HEK293 (cell line): ENCODE data around the gene WASHC4.

Source experiments
- GFI1B ChIP-seq: fragments of 450-650 bp; formaldehyde crosslinking; IDR thresholded peaks from 2 replicates; pipeline ENCODE4 v1.5.1; 2016; ENCODE audit warnings: missing biosample characterization, missing genetic modification characterization
- IKZF3 ChIP-seq: fragments of 450-650 bp; IDR thresholded peaks from 2 replicates; pipeline ENCODE4 v1.5.0; 2018; ENCODE audit warnings: missing biosample characterization, mild to moderate bottlenecking, missing genetic modification characterization, moderate library complexity
- KLF9 ChIP-seq: fragments of 450-650 bp; formaldehyde crosslinking; IDR thresholded peaks from 2 replicates; pipeline ENCODE4 v1.5.1; 2016; ENCODE audit warnings: missing biosample characterization, missing genetic modification characterization, low read depth
- MZF1 ChIP-seq: fragments of 450-650 bp; formaldehyde crosslinking; IDR thresholded peaks from 2 replicates; pipeline ENCODE4 v1.5.1; 2017; ENCODE audit warnings: missing biosample characterization, missing genetic modification characterization, borderline replicate concordance
- PATZ1 ChIP-seq: fragments of 450-650 bp; formaldehyde crosslinking; IDR thresholded peaks from 2 replicates; pipeline ENCODE4 v1.5.1; 2016; ENCODE audit warnings: missing biosample characterization, missing genetic modification characterization
- SCRT2 ChIP-seq: fragments of 450-650 bp; formaldehyde crosslinking; IDR thresholded peaks from 2 replicates; pipeline ENCODE4 v1.5.1; 2016; ENCODE audit warnings: missing biosample characterization, missing genetic modification characterization
- SP2 ChIP-seq: fragments of 450-650 bp; formaldehyde crosslinking; IDR thresholded peaks from 2 replicates; pipeline ENCODE4 v1.5.1; 2016; ENCODE audit warnings: missing biosample characterization, missing genetic modification characterization
- WT1 ChIP-seq: fragments of 450-650 bp; formaldehyde crosslinking; IDR thresholded peaks from 2 replicates; pipeline ENCODE4 v1.5.1; 2016; ENCODE audit warnings: missing biosample characterization, missing genetic modification characterization
- ZBTB10 ChIP-seq: fragments of 450-650 bp; formaldehyde crosslinking; IDR thresholded peaks from 2 replicates; pipeline ENCODE4 v1.5.1; 2016; ENCODE audit warnings: missing biosample characterization, missing genetic modification characterization
- ZBTB26 ChIP-seq: fragments of 450-650 bp; formaldehyde crosslinking; optimal IDR thresholded peaks from 2 replicates; pipeline ENCODE3; 2016; ENCODE audit warnings: missing biosample characterization, mild to moderate bottlenecking, missing genetic modification characterization
- ZBTB48 ChIP-seq: fragments of 450-650 bp; formaldehyde crosslinking; IDR thresholded peaks from 2 replicates; pipeline ENCODE4 v1.5.1; 2016; ENCODE audit warnings: missing biosample characterization, missing genetic modification characterization
- ZIC2 ChIP-seq: fragments of 450-650 bp; formaldehyde crosslinking; IDR thresholded peaks from 2 replicates; pipeline ENCODE4 v1.5.1; 2016; ENCODE audit warnings: missing biosample characterization, missing genetic modification characterization
- ZNF132 ChIP-seq: fragments of 450-650 bp; formaldehyde crosslinking; IDR thresholded peaks from 2 replicates; pipeline ENCODE4 v1.5.1; 2017; ENCODE audit warnings: missing biosample characterization, missing genetic modification characterization, borderline replicate concordance
- ZNF184 ChIP-seq: fragments of 450-650 bp; IDR thresholded peaks from 2 replicates; pipeline ENCODE4 v1.5.1; 2018; ENCODE audit warnings: missing biosample characterization, mild to moderate bottlenecking, missing genetic modification characterization
- ZNF2 ChIP-seq: fragments of 450-650 bp; formaldehyde crosslinking; IDR thresholded peaks from 2 replicates; pipeline ENCODE4 v1.5.1; 2016; ENCODE audit warnings: missing biosample characterization, missing genetic modification characterization
- ZNF354C ChIP-seq: fragments of 450-650 bp; formaldehyde crosslinking; IDR thresholded peaks from 2 replicates; pipeline ENCODE4 v1.5.1; 2016; ENCODE audit warnings: missing biosample characterization, missing genetic modification characterization, low read depth, borderline replicate concordance
- ZNF394 ChIP-seq: fragments of 450-650 bp; formaldehyde crosslinking; IDR thresholded peaks from 2 replicates; pipeline ENCODE4 v1.5.1; 2016; ENCODE audit warnings: missing biosample characterization, missing genetic modification characterization, mild to moderate bottlenecking, moderate library complexity, borderline replicate concordance
- ZNF514 ChIP-seq: fragments of 450-650 bp; formaldehyde crosslinking; IDR thresholded peaks from 2 replicates; pipeline ENCODE4 v1.5.1; 2016; ENCODE audit warnings: missing biosample characterization, missing genetic modification characterization
- ZNF549 ChIP-seq: fragments of 450-650 bp; IDR thresholded peaks from 2 replicates; pipeline ENCODE4 v1.5.1; 2018; ENCODE audit warnings: missing biosample characterization, missing genetic modification characterization, mild to moderate bottlenecking, inconsistent platforms, moderate library complexity
- ZNF600 ChIP-seq: fragments of 450-650 bp; formaldehyde crosslinking; IDR thresholded peaks from 2 replicates; pipeline ENCODE4 v1.5.1; 2016; ENCODE audit warnings: missing biosample characterization, missing genetic modification characterization
- ZNF610 ChIP-seq: fragments of 450-650 bp; formaldehyde crosslinking; IDR thresholded peaks from 2 replicates; pipeline ENCODE4 v1.5.1; 2016; ENCODE audit warnings: missing biosample characterization, missing genetic modification characterization, borderline replicate concordance
- ZNF621 ChIP-seq: fragments of 450-650 bp; formaldehyde crosslinking; IDR thresholded peaks from 2 replicates; pipeline ENCODE4 v1.5.1; 2017; ENCODE audit warnings: missing biosample characterization, missing genetic modification characterization
- ZNF626 ChIP-seq: fragments of 450-650 bp; sonication (Bioruptor Pico); formaldehyde crosslinking; IDR thresholded peaks from 2 replicates; pipeline ENCODE4 v1.5.1; 2018; ENCODE audit warnings: missing biosample characterization, missing genetic modification characterization, inconsistent platforms
- ZNF654 ChIP-seq: fragments of 450-650 bp; formaldehyde crosslinking; IDR thresholded peaks from 2 replicates; pipeline ENCODE4 v1.5.1; 2016; ENCODE audit warnings: low read depth, missing biosample characterization, missing genetic modification characterization
- ZNF747 ChIP-seq: fragments of 450-650 bp; formaldehyde crosslinking; IDR thresholded peaks from 2 replicates; pipeline ENCODE4 v1.5.1; 2016; ENCODE audit warnings: missing biosample characterization, missing genetic modification characterization
- ZNF791 ChIP-seq: fragments of 450-650 bp; formaldehyde crosslinking; IDR thresholded peaks from 2 replicates; pipeline ENCODE4 v1.5.1; 2016; ENCODE audit warnings: missing biosample characterization, missing genetic modification characterization
- ZNF792 ChIP-seq: fragments of 450-650 bp; formaldehyde crosslinking; IDR thresholded peaks from 2 replicates; pipeline ENCODE4 v1.5.1; 2016; ENCODE audit warnings: missing biosample characterization, missing genetic modification characterization
- ZSCAN18 ChIP-seq: fragments of 450-650 bp; formaldehyde crosslinking; IDR thresholded peaks from 2 replicates; pipeline ENCODE4 v1.5.1; 2016; ENCODE audit warnings: missing biosample characterization, missing genetic modification characterization
- ZXDB ChIP-seq: fragments of 450-650 bp; formaldehyde crosslinking; IDR thresholded peaks from 2 replicates; pipeline ENCODE4 v1.5.1; 2016; ENCODE audit warnings: missing biosample characterization, missing genetic modification characterization
- TF ChIP-seq, protein P1 (sequence below): sonication (generic); formaldehyde crosslinking; IDR thresholded peaks from 2 replicates; pipeline ENCODE4 v1.8.1; 2022; ENCODE audit warnings: mild to moderate bottlenecking, moderate library complexity, missing genetic modification reagents

WASHC4 gene

DNA sequence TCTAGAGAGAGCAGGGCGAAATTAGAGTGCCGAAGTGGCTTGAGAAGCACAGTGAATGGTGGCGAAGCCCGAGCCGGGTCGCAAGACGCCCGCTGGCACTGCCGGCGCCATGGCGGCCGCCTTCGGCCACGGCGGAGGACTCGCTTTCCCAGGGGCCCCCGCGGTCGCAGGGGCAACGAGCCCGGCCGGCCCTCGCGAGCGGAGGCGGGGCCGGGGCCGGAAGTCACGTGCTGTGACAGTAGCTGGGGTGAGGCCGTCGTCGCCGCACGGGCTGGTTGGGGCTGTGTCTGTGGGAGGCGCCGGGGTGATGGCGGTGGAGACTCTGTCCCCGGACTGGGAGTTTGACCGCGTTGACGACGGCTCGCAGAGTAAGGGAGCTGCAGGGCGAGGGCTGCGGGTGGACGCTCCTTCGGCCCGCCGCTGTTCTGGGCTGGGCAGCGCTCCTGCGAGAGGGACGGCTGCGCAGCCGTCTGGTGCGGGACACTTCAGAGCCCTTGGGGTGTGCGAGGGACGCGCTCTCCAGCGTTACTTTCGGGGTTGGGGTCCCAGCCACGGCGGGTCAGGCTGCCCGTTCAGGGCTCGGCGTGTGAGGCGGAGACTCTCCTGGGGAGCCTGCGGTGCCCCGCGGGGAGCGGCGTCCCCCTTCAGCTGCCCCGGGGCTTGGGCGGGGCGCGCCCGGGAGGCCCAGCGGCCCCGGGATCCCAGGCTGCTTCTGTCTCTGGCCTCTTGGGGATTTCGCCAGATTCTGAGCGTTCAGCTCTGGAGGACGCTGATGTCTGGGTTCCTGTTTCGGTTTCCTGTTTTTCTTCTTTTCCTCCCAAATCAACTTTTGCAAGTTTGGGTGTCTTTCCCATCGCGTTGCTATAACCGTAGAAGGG lies at the start of gene WASHC4 (continued):
- TF ChIP-seq ZNF747 (tag by site-specific recombination) (no peak), GFI1B (tag by site-specific recombination) (no peak), ZNF514 (tag by site-specific recombination) (no peak), ZXDB (tag by site-specific recombination) (peak; percentile 98), ZSCAN18 (tag by site-specific recombination) (no peak), ZNF654 (tag by site-specific recombination) (no peak), SP2 (peak; percentile 92), KLF9 (tag by site-specific recombination) (peak; percentile 80), ZIC2 (tag by site-specific recombination) (peak; percentile 84), ZNF132 (tag by site-specific recombination) (no peak), PATZ1 (tag by site-specific recombination) (peak; percentile 93), IKZF3 (tag by site-specific recombination) (peak; percentile 4; the same call in 1 of the 2 replicates), MZF1 (tag by site-specific recombination) (peak; percentile 79; the same call in 1 of the 2 replicates), ZBTB48 (peak; percentile 97), ZBTB26 (tag by site-specific recombination) (peak; percentile 85), ZNF610 (tag by site-specific recombination) (peak; percentile 88; the same call in 1 of the 2 replicates), ZNF792 (tag by site-specific recombination) (peak; percentile 71; the same call in 1 of the 2 replicates), ZNF791 (tag by site-specific recombination) (no peak), WT1 (tag by site-specific recombination) (peak; percentile 73), ZNF621 (tag by site-specific recombination) (no peak), ZNF600 (tag by site-specific recombination) (peak; percentile 92), ZNF626 (tag by site-specific recombination) (no peak), ZBTB10 (tag by site-specific recombination) (peak; percentile 93), ZNF549 (tag by site-specific recombination) (no peak), ZNF2 (tag by site-specific recombination) (peak; percentile 86), ZNF354C (tag by site-specific recombination) (no peak), ZNF184 (tag by site-specific recombination) (no peak), ZNF394 (tag by site-specific recombination) (peak; percentile 49; the same call in 1 of the 2 replicates), SCRT2 (no peak)
- TF ChIP-seq, protein P1, sequence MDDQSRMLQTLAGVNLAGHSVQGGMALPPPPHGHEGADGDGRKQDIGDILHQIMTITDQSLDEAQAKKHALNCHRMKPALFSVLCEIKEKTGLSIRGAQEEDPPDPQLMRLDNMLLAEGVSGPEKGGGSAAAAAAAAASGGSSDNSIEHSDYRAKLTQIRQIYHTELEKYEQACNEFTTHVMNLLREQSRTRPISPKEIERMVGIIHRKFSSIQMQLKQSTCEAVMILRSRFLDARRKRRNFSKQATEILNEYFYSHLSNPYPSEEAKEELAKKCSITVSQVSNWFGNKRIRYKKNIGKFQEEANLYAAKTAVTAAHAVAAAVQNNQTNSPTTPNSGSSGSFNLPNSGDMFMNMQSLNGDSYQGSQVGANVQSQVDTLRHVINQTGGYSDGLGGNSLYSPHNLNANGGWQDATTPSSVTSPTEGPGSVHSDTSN, result peak; percentile 60; the same call in 1 of the 2 replicates
